Endothelial cell (in vitro differentiated cells): ENCODE data around the gene HOXC4. TPM values are rescaled to one million over a fixed set of nuclear protein-coding genes. Genes with fewer than 3 reads are reported as not detected.
"Not testable (repeated sequence)": the region's sequence is repeated elsewhere in the genome, so short reads cannot be mapped to it uniquely, and the experiment has no call there.

ENCODE experiments used
- DNase-seq: peaks from one replicate; pipeline ENCODE4 v3.0.0; 2021; ENCODE audit warnings: low spot score
- H3K27ac Mint-ChIP-seq: one replicate; pipeline ENCODE4 v1.8.0; 2021; ENCODE audit warnings: mixed read lengths, inconsistent platforms; ENCODE audit not compliant: unreplicated experiment
- H3K27me3 Mint-ChIP-seq: one replicate; pipeline ENCODE4 v1.8.0; 2021; ENCODE audit warnings: mild to moderate bottlenecking, moderate library complexity, mixed read lengths, inconsistent platforms; ENCODE audit not compliant: unreplicated experiment
- H3K36me3 Mint-ChIP-seq: one replicate; pipeline ENCODE4 v1.8.0; 2021; ENCODE audit warnings: mild to moderate bottlenecking, low read depth, mixed read lengths, inconsistent platforms; ENCODE audit not compliant: unreplicated experiment
- H3K4me1 Mint-ChIP-seq: one replicate; pipeline ENCODE4 v1.8.0; 2021; ENCODE audit warnings: mild to moderate bottlenecking, mixed read lengths, inconsistent platforms; ENCODE audit not compliant: unreplicated experiment
- H3K4me3 Mint-ChIP-seq: one replicate; pipeline ENCODE4 v1.8.0; 2021; ENCODE audit warnings: mild to moderate bottlenecking, mixed read lengths, inconsistent platforms; ENCODE audit not compliant: unreplicated experiment
- H3K9me3 Mint-ChIP-seq: one replicate; pipeline ENCODE4 v1.8.0; 2021; ENCODE audit warnings: mixed read lengths, inconsistent platforms; ENCODE audit not compliant: unreplicated experiment
- CTCF ChIP-seq: fragments of 200-600 bp; sonication (generic); IDR thresholded peaks from one replicate; pipeline ENCODE4 v1.5.0; 2021; ENCODE audit warnings: antibody characterized with exemption; ENCODE audit not compliant: unreplicated experiment
- total RNA-seq: library from RNA; stranded (reverse); fragmentation: NEBNext Ultra II Directional; extraction: Animal tissue kit (Norgen Biotek cat#: 25700); gene quantifications from one replicate; pipeline ENCODE4 v1.2.1, GENCODE V29; 2021; ENCODE audit not compliant: unreplicated experiment

HOXC4 gene
- total RNA-seq, 1 donor from 2014 or later = not detected

GRCh38 chr12:54068418-54069070 lies 14.9 kb downstream of the HOXC4 start:
- TF ChIP-seq CTCF = no peak
- no peak overlapping the region for H3K27ac Mint-ChIP-seq
- peaks cover 11% of the 10 kb centered on the region for H3K27me3 Mint-ChIP-seq

GRCh38 chr12:54071942-54072341 lies 18.3 kb downstream of the HOXC4 start:
- H3K36me3 Mint-ChIP-seq = no peaks in the 10 kb centered on the region
- peaks cover 15% of the 10 kb centered on the region for H3K27me3 Mint-ChIP-seq
- H3K27ac Mint-ChIP-seq = no peak overlapping the region
- no peaks in the 10 kb centered on the region for H3K9me3 Mint-ChIP-seq
- DNase-seq = no peak
- no peak for TF ChIP-seq CTCF
- H3K4me1 Mint-ChIP-seq = peaks cover 2% of the 10 kb centered on the region
- no peak overlapping the region for H3K4me3 Mint-ChIP-seq

More at GRCh38 chr12:54068418-54069070, 14.9 kb downstream of the HOXC4 start:
- no peak for DNase-seq
- H3K9me3 Mint-ChIP-seq = no peaks in the 10 kb centered on the region
- no peaks in the 10 kb centered on the region for H3K36me3 Mint-ChIP-seq
- no peak overlapping the region for H3K4me3 Mint-ChIP-seq
- H3K4me1 Mint-ChIP-seq = no peaks in the 10 kb centered on the region

- Mint-ChIP-seq H3K9me3 (no peaks in the 10 kb centered on the region), H3K36me3 (no peaks in the 10 kb centered on the region), H3K4me1 (peaks cover 5% of the 10 kb centered on the region), H3K27me3 (peaks cover 26% of the 10 kb centered on the region), H3K27ac (no peak overlapping the region), H3K4me3 (no peak overlapping the region)
- no peak for TF ChIP-seq CTCF
- no peak for DNase-seq
Measured at GRCh38 chr12:54074308-54074707, 20.7 kb downstream of the HOXC4 start.

GRCh38 chr12:54075409-54075808 lies 21.8 kb downstream of the HOXC4 start:
- TF ChIP-seq CTCF = no peak
- Mint-ChIP-seq H3K9me3 (no peaks in the 10 kb centered on the region), H3K27ac (no peak overlapping the region), H3K4me3 (no peak overlapping the region), H3K4me1 (peaks cover 9% of the 10 kb centered on the region), H3K36me3 (no peaks in the 10 kb centered on the region), H3K27me3 (peaks cover 26% of the 10 kb centered on the region)
- no peak for DNase-seq

GRCh38 chr12:54075974-54076373 lies 22.3 kb downstream of the HOXC4 start:
- no peak overlapping the region for H3K27ac Mint-ChIP-seq
- DNase-seq = no peak
- H3K4me1 Mint-ChIP-seq = peaks cover 12% of the 10 kb centered on the region
- H3K4me3 Mint-ChIP-seq = no peak overlapping the region
- H3K27me3 Mint-ChIP-seq = peaks cover 25% of the 10 kb centered on the region
- TF ChIP-seq CTCF = no peak
- H3K9me3 Mint-ChIP-seq = no peaks in the 10 kb centered on the region
- no peaks in the 10 kb centered on the region for H3K36me3 Mint-ChIP-seq

- H3K27ac Mint-ChIP-seq, H3K9me3 Mint-ChIP-seq, H3K4me3 Mint-ChIP-seq, H3K36me3 Mint-ChIP-seq, DNase-seq: not testable (repeated sequence)
- peaks cover 19% of the 10 kb centered on the region for H3K4me1 Mint-ChIP-seq
- peaks cover 33% of the 10 kb centered on the region for H3K27me3 Mint-ChIP-seq
Measured at GRCh38 chr12:54077843-54078242, 24.2 kb downstream of the HOXC4 start.

GRCh38 chr12:54079115-54079514 lies 25.5 kb downstream of the HOXC4 start:
- not testable (repeated sequence) for H3K4me3 Mint-ChIP-seq, H3K27ac Mint-ChIP-seq, DNase-seq, H3K9me3 Mint-ChIP-seq, H3K36me3 Mint-ChIP-seq
- H3K4me1 Mint-ChIP-seq = peaks cover 19% of the 10 kb centered on the region
- H3K27me3 Mint-ChIP-seq = peaks cover 42% of the 10 kb centered on the region
